Measurements from ENCODE around the gene SLC6A2. TPM values are rescaled to one million over a fixed set of nuclear protein-coding genes. Genes with fewer than 3 reads are reported as not detected.
A peak's percentile ranks its signal among the peaks of the same experiment; 100 is the strongest.

The SLC6A2 gene
- total RNA-seq, 3 donors from 2014 or later = 0.15 to 0.66 (median 0.64) TPM

- Histone ChIP-seq H3K9me3 (no peaks in the 10 kb centered on the region), H3K4me3 (no peak overlapping the region), H3K27me3 (no peaks in the 10 kb centered on the region), H3K4me1 (peaks cover 3 to 7% of the 10 kb centered on the region in 2 donors), H3K36me3 (no peaks in the 10 kb centered on the region), H3K27ac (peak overlapping the region; percentile 10 to 52)
- intact Hi-C loops (cut with DNase I; ENCODE audit: low total_unique reads) = no loop called here
- TF ChIP-seq POLR2A (IDR thresholded peaks at IDR 0.05) (no peak), POLR2AphosphoS5 (IDR thresholded peaks at IDR 0.05) (no peak), CTCF (IDR thresholded peaks at IDR 0.05) (no peak)
- DNase-seq (ENCODE audit: low spot score in 2 of 2) = no peak
These were observed 9.1 kb downstream of the SLC6A2 start for GRCh38 chr16:55664786-55665407.

- DNase-seq (ENCODE audit: low spot score in 2 of 2) = no peak
- no peaks in the 10 kb centered on the region for H3K9me3 ChIP-seq
- H3K4me3 ChIP-seq = no peak overlapping the region
- H3K27me3 ChIP-seq = no peaks in the 10 kb centered on the region
- intact Hi-C loops (cut with DNase I; ENCODE audit: low total_unique reads) = no loop called here
- H3K36me3 ChIP-seq = no peaks in the 10 kb centered on the region
- peaks cover 3 to 7% of the 10 kb centered on the region in 2 donors for H3K4me1 ChIP-seq
- peak overlapping the region in 1 of 2 donors; percentile 10 for H3K27ac ChIP-seq
- TF ChIP-seq CTCF (IDR thresholded peaks at IDR 0.05) = no peak
- no peak for TF ChIP-seq POLR2A (IDR thresholded peaks at IDR 0.05)
- TF ChIP-seq POLR2AphosphoS5 (IDR thresholded peaks at IDR 0.05) = no peak
These were observed 9.7 kb downstream of the SLC6A2 start for GRCh38 chr16:55665511-55665910.

- intact Hi-C loops (cut with DNase I; ENCODE audit: low total_unique reads) = no loop called here
These were observed 10.2 kb downstream of the SLC6A2 start for GRCh38 chr16:55666012-55666411.

GRCh38 chr16:55667753-55668152 lies 12.0 kb downstream of the SLC6A2 start:
- TF ChIP-seq CTCF (IDR thresholded peaks at IDR 0.05) (no peak), POLR2AphosphoS5 (IDR thresholded peaks at IDR 0.05) (no peak), POLR2A (IDR thresholded peaks at IDR 0.05) (no peak)
- Histone ChIP-seq H3K9me3 (no peaks in the 10 kb centered on the region), H3K4me3 (no peak overlapping the region), H3K27me3 (no peaks in the 10 kb centered on the region), H3K36me3 (no peaks in the 10 kb centered on the region), H3K4me1 (peaks cover 0 to 7% of the 10 kb centered on the region in 2 donors), H3K27ac (peak overlapping the region in 1 of 2 donors; percentile 52)
- intact Hi-C loops (cut with DNase I; ENCODE audit: low total_unique reads) = no loop called here
- DNase-seq (ENCODE audit: low spot score in 2 of 2) = no peak

More at GRCh38 chr16:55666012-55666411, 10.2 kb downstream of the SLC6A2 start:
- Histone ChIP-seq H3K4me3 (no peak overlapping the region), H3K4me1 (peaks cover 3 to 7% of the 10 kb centered on the region in 2 donors), H3K36me3 (no peaks in the 10 kb centered on the region), H3K9me3 (no peaks in the 10 kb centered on the region), H3K27me3 (no peaks in the 10 kb centered on the region), H3K27ac (no peak overlapping the region)
- TF ChIP-seq CTCF (IDR thresholded peaks at IDR 0.05) (no peak), POLR2AphosphoS5 (IDR thresholded peaks at IDR 0.05) (no peak), POLR2A (IDR thresholded peaks at IDR 0.05) (no peak)
- no peak for DNase-seq (ENCODE audit: low spot score in 2 of 2)

GRCh38 chr16:55668340-55669281 lies 12.8 kb downstream of the SLC6A2 start:
- TF ChIP-seq POLR2A (IDR thresholded peaks at IDR 0.05) (no peak), POLR2AphosphoS5 (IDR thresholded peaks at IDR 0.05) (no peak), CTCF (IDR thresholded peaks at IDR 0.05) (no peak)
- intact Hi-C loops (cut with DNase I; ENCODE audit: low total_unique reads) = no loop called here
- no peaks in the 10 kb centered on the region for H3K36me3 ChIP-seq
- H3K4me3 ChIP-seq = no peak overlapping the region
- peak overlapping the region in 1 of 2 donors; percentile 52 for H3K27ac ChIP-seq
- DNase-seq (ENCODE audit: low spot score in 2 of 2) = peak in 1 of 2 donors; percentile 55
- no peaks in the 10 kb centered on the region for H3K27me3 ChIP-seq
- H3K4me1 ChIP-seq = peaks cover 0 to 7% of the 10 kb centered on the region in 2 donors
- no peaks in the 10 kb centered on the region for H3K9me3 ChIP-seq
